Mononuclear cell (primary cell): ENCODE data around the gene RNF169. TPM values are rescaled to one million over a fixed set of nuclear protein-coding genes. Genes with fewer than 3 reads are reported as not detected.

ENCODE experiments used
- H3K27me3 ChIP-seq: 2 replicates; pipeline ENCODE4 v1.6.0; 2011; ENCODE audit warnings: low read length, control low read depth; ENCODE audit not compliant: insufficient read depth
- H3K4me1 ChIP-seq: 2 replicates; pipeline ENCODE4 v1.5.1; 2011; ENCODE audit warnings: mild to moderate bottlenecking, low read length, control low read depth; ENCODE audit not compliant: insufficient read depth
- H3K4me3 ChIP-seq: 2 replicates; pipeline ENCODE4 v1.5.1; 2011; ENCODE audit warnings: mild to moderate bottlenecking, low read length, moderate library complexity
- H3K9me3 ChIP-seq: 2 replicates; pipeline ENCODE4 v1.5.1; 2011; ENCODE audit warnings: low read depth, mild to moderate bottlenecking, control low read depth, low read length
- total RNA-seq: library from RNA; depleted of rRNA; stranded (reverse); fragments of >200 nt; gene quantifications from one replicate; pipeline ENCODE4 v1.2.3, GENCODE V29; 2012

The RNF169 gene
- total RNA-seq, 1 donor: 29.5 TPM

GRCh38 chr11:74719011-74719410, 29.6 kb upstream of the RNF169 start:
- Histone ChIP-seq H3K27me3 (no peaks in the 10 kb centered on the region), H3K4me1 (no peaks in the 10 kb centered on the region), H3K9me3 (no peaks in the 10 kb centered on the region), H3K4me3 (no peak overlapping the region)

GRCh38 chr11:74720596-74721478, 27.8 kb upstream of the RNF169 start:
- Histone ChIP-seq H3K4me3 (no peak overlapping the region), H3K27me3 (no peaks in the 10 kb centered on the region), H3K9me3 (no peaks in the 10 kb centered on the region)

GRCh38 chr11:74721479-74721835, 27.2 kb upstream of the RNF169 start:
- H3K27me3 ChIP-seq: peaks cover 3% of the 10 kb centered on the region
- no peaks in the 10 kb centered on the region for H3K9me3 ChIP-seq
- H3K4me3 ChIP-seq: no peak overlapping the region
- H3K4me1 ChIP-seq: no peaks in the 10 kb centered on the region

More at GRCh38 chr11:74720596-74721478, 27.8 kb upstream of the RNF169 start:
- H3K4me1 ChIP-seq: no peaks in the 10 kb centered on the region

GRCh38 chr11:74723511-74723910, 25.1 kb upstream of the RNF169 start:
- H3K4me1 ChIP-seq: no peaks in the 10 kb centered on the region
- H3K9me3 ChIP-seq: no peaks in the 10 kb centered on the region
- no peak overlapping the region for H3K4me3 ChIP-seq
- peaks cover 3% of the 10 kb centered on the region for H3K27me3 ChIP-seq

GRCh38 chr11:74725701-74726100, 22.9 kb upstream of the RNF169 start:
- no peaks in the 10 kb centered on the region for H3K4me1 ChIP-seq
- H3K4me3 ChIP-seq: no peak overlapping the region
- no peaks in the 10 kb centered on the region for H3K9me3 ChIP-seq
- H3K27me3 ChIP-seq: peaks cover 24% of the 10 kb centered on the region

GRCh38 chr11:74726547-74727182, 22.0 kb upstream of the RNF169 start:
- H3K27me3 ChIP-seq: peaks cover 30% of the 10 kb centered on the region
- no peaks in the 10 kb centered on the region for H3K4me1 ChIP-seq
- H3K9me3 ChIP-seq: no peaks in the 10 kb centered on the region

GRCh38 chr11:74729397-74729796, 19.3 kb upstream of the RNF169 start:
- Histone ChIP-seq H3K9me3 (no peaks in the 10 kb centered on the region), H3K4me3 (no peak overlapping the region), H3K27me3 (peaks cover 50% of the 10 kb centered on the region), H3K4me1 (no peaks in the 10 kb centered on the region)

More at GRCh38 chr11:74726547-74727182, 22.0 kb upstream of the RNF169 start:
- no peak overlapping the region for H3K4me3 ChIP-seq

- no peak overlapping the region for H3K4me3 ChIP-seq
- peaks cover 50% of the 10 kb centered on the region for H3K27me3 ChIP-seq
- H3K9me3 ChIP-seq: no peaks in the 10 kb centered on the region
- no peaks in the 10 kb centered on the region for H3K4me1 ChIP-seq
Observed at GRCh38 chr11:74730571-74731260, 17.9 kb upstream of the RNF169 start.

GRCh38 chr11:74731301-74732094, 17.2 kb upstream of the RNF169 start, which contains the start of gene CHRDL2:
Gene CHRDL2, minus strand, starts transcription at chr11:74731426. Its CDS starts 538 bp downstream, at chr11:74730888.
- Histone ChIP-seq H3K4me1 (no peaks in the 10 kb centered on the region), H3K4me3 (no peak within 1 kb of the TSS), H3K27me3 (peaks cover 47% of the 10 kb centered on the region), H3K9me3 (no peaks in the 10 kb centered on the region)

GRCh38 chr11:74734559-74734925, 14.1 kb upstream of the RNF169 start:
- no peaks in the 10 kb centered on the region for H3K9me3 ChIP-seq
- peaks cover 38% of the 10 kb centered on the region for H3K27me3 ChIP-seq
- no peak overlapping the region for H3K4me3 ChIP-seq
- H3K4me1 ChIP-seq: no peaks in the 10 kb centered on the region

- Histone ChIP-seq H3K27me3 (peaks cover 29% of the 10 kb centered on the region), H3K4me1 (no peaks in the 10 kb centered on the region), H3K9me3 (no peaks in the 10 kb centered on the region), H3K4me3 (no peak overlapping the region)
Observed at GRCh38 chr11:74735365-74735928, 13.2 kb upstream of the RNF169 start.

- Histone ChIP-seq H3K27me3 (peaks cover 24% of the 10 kb centered on the region), H3K4me1 (no peaks in the 10 kb centered on the region), H3K9me3 (no peaks in the 10 kb centered on the region), H3K4me3 (no peak overlapping the region)
Observed at GRCh38 chr11:74736031-74736430, 12.6 kb upstream of the RNF169 start.

- no peak overlapping the region for H3K4me3 ChIP-seq
- no peaks in the 10 kb centered on the region for H3K9me3 ChIP-seq
- no peaks in the 10 kb centered on the region for H3K27me3 ChIP-seq
- no peaks in the 10 kb centered on the region for H3K4me1 ChIP-seq
Observed at GRCh38 chr11:74739546-74740270, 8.9 kb upstream of the RNF169 start.

GRCh38 chr11:74742070-74742469, 6.6 kb upstream of the RNF169 start:
- no peak overlapping the region for H3K4me3 ChIP-seq
- no peaks in the 10 kb centered on the region for H3K4me1 ChIP-seq
- no peaks in the 10 kb centered on the region for H3K9me3 ChIP-seq
- H3K27me3 ChIP-seq: no peaks in the 10 kb centered on the region
